HPDE6-E6E7 (cell line): Measurements from ENCODE around the gene PER1.
A peak's percentile ranks its signal among the peaks of the same experiment; 100 is the strongest.

ENCODE experiments used
- DNase-seq: peaks from one replicate; pipeline ENCODE4 v3.0.0; 2011; ENCODE audit warnings: missing footprints; ENCODE audit errors: extremely low spot score

Gene PER1

DNA sequence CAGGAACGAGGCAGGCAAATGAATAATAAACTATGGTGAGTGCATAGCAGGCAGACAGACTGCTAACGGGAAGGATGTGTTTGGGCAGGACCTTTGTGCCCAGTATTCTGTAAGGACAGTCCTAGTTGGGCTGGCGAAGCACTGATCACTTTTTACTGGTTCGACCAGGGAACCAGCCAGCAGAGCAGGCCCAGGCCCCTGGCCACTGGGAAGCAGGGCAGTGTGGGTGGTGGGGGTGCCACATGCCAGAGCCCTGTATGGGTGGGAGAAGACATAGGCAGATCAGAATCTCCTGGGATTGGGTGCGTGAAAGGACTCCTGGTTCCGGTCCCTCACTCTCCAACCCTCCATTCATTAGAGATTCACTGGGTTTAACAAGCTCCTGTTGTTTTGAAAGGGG, 14.5 kb upstream of the PER1 start:
- DNase-seq, result no peak

DNA sequence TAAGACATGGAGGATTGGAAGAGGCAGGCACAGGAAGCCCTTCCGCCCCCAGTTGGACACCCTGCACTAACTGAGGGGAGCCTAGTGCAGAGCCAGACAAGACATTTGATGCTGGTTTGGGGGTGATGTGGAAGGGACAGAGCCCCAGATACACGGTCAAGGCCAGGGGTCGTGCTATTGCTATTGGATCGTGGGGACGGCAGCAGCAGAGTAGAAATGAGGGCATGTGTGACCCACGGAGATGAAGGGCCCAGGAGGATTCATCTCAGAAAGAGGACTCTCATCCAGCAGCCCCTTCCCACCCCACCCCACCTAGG, 12.6 kb upstream of the PER1 start:
- no peak for DNase-seq

DNA sequence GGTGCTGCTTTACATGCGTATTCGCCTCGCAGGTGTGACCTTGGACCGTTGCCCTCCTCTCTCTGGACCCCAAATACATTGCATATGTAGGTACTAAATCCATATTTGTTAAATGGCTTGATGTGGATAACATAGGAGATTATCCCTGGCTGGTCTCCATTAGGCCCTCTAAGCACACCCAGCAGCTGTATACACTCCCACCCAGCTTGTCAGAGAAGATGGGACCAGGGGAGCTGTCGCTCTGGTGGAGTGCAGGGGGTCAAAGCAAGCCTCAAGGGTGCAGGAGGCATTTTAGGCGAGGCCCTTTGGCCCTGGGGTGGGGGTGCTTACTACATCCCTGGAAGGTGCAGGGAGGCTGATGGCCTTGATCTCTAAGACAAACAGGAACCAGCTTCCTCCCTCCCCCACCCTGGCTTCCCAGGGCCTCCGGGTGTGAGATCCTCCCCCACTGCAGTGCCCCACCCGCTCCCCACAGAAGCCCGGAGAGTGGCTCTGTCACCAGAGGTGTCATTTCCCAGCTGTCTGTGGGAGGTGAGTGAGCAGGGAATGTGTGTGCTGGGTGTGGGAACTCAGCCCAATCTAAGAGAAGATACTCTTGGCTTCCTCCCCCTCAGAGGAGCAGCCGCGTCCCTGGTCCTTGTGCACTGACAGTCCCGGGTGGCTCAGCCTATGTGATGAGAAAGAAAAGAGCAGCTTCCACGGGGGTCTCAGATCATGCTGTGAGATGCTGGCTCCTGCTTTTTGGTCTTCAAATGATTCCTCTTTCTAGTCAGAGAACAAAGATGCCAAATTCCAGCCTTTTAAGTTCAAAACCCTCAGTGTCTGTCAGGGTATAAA, 12.0 kb upstream of the PER1 start:
- no peak for DNase-seq

DNA sequence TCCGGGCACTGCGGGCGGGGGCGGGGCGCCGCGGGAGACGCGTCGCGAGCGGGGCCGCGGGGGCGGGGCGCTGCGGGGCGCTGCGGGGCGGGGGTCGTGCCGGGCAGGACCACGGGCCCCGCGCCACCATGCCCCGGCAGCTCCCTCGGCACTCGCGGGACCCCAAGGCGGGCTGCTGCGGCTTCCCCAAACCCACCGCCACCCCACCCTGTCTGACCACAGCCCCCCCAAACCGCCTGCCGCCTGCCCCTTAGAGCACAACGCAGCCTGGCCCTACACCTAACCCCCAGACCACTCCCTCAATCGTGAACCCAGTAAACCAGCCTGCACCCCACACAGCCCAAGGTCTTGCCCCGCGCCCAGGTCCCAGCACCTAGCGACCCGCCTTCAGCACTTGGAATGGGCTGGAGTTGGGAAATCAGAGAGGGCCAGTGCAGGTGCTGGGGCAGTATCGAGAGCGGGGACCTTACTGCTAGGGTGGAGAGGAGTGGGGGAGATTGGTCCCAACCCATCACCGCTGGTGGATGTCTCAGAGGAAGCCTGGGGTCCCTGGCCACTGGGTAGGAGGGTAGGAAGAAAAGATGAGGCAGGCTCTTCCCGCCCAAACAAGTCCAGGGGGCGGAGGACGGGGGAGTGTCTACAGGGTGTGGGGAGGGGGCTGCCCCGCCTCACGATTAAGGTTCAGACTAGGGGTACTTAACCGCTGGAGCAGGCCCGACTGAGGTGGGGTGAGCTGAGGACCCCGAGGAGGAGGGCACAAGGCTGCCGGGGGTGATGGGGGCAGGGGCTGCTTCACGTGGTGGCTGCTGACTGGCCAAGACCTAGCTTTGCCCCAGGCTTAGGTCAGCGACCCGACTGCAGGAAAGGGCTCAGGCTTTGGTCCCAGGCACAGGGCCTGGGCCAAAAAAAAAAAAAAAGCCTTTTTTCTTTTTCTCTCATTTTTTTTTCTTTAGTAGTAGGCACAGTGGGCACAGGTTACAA, 11.1 kb upstream of the PER1 start:
- DNase-seq, result no peak

DNA sequence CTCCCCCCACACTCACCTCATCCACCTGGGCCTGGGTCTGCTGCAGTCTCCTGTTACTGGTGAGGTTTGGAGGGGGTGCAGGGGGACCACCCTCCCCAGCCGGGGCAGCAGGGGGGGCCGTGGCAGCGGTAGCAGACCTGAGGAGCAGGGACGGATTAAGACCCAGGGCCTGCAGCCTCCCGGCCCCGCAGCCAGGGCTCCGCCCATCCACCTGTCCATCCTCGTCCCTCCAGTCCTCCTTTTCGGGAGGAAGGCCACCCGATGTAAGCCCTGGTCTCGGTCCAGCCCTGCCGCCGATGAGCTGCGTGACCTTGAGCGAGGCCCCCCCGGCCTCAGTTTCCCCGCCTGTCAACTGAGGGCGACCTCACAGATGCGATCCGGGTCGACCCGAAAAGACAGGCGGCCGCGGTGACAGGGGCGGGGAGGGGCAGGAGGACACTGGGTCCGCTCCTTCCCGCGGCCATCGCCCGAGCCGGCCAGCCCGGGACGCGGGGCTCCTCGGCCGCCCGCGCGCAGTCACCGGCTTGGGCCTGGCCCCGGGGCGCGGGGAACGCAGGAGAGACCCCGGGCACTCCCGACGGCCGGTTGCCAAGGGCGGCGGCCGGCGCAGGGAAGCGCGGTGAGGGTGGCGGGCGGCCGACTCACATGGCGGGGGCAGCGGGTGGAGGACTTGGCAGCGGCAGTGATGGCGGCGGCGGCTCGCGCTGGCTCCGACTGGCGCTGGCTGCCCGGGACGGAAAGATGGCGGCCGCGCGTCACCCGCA, 10.2 kb upstream of the PER1 start, which contains the start of gene VAMP2:
TSS of gene VAMP2 (minus strand) at position 716 of the 764 bp plus-strand sequence. CDS start at position 647, 69 bp downstream.
- no peak for DNase-seq

DNA sequence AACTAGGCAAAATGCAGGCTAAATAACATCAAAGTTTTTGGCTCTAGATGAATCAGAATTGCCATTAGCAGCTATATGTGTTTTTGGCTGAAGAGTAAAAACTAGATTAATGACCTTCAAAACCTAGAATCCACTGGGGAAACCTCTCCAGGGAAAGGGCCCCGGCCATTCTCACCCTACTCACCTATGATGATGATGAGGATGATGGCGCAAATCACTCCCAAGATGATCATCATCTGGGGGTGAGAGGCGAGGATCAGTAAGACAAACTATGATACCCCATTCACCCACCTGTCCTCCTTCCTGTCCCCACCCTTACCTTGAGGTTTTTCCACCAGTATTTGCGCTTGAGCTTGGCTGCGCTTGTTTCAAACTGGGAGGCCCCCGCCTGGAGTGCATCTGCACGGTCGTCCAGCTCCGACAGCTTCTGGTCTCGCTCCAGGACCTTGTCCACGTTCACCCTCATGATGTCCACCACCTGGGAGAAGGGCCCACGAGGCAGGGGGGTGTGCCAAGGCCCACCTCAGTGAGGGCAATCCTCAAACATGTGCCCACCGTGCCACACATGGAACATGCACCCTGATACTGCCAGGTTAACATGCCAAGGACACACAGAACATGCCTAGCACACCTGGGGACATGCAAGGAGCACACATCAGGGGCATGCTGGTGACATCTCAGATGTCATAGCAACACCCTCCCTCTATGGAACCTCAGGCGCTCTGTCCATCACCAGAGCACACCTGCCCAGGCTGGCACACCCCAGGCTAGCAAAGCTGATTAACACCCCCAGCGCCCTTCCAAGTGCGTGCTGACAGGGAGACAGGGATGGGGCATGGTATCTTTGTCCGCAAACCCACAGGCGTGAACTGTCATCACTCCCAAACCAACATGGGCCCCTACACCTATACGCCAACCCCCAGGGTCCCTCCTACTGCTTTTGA, 9.4 kb upstream of the PER1 start:
- DNase-seq, result no peak

DNA sequence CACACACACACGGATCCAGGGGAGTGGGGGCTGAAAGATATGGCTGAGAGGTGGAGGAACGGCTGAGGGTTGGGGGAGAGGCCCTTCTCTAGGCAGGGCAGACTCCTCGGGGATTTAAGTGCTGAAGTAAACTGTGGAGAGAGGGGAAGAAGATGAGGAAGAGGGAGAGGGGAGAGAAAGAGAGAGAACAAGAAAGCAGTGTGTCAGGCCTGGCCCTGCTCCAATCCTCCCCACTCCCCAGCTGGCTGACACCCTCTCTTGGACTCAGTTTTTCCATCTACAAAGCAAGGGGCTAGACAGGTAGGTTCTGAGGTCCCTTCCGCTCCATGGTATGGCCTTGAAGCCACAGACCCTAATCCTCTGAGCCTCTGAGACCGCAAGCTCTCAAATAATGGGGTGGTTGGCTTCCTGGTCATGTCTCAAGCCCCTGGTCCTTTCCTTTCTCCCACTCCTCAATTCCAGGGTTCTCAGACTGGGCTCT, 8.6 kb upstream of the PER1 start:
- no peak for DNase-seq

DNA sequence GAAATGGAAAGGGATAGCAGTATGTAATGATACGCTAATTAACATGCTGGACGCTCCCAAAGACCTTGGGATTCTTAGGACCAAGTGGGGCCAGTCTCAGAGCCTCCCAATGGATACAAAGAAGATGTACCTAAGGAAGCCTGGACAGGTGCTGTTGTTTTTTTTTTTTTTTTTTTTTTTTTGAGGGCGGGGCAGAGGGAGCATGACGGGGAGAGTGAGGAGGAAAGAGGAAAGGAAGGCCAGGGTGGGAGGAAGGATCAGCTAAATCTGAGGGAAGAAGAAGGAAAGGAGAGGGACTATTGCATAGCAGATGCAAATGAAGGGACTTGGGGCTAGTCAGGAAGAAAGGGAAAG, 8.0 kb upstream of the PER1 start:
- DNase-seq, result no peak

DNA sequence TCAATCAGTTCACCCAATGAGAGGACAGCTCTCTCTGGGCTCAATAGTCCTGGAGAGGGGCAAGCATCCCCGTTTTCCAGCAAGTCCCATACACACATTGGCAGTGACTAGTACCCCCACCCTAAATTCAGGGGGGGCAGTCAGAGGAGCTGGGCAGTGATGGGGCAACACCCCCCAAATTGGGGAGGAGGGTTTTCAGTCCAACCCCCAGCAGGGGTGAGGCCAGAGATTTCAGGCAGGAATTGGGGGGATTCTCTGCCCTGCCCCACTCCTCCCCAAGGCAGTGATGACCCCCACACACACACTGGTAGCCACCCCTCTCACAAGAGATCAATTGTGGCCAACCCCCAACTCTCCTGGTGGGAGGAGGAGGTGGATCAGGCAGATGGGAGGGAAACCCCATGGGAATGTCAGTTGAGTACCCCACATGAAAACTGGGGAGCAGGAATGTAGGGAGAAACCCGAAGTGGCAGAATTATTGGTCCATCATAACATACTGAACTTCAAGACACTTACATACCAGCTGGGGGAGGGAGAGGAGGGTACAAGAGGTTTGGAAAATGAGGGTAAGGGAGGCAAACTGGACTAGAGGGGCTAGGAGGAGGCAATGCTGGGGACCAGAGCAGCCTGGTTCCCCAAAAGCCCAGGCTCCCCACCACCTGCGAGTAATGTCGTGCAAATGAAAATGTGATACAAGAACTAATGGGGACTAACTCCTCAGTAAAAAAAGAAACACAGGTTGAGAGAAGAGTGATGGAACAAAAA, 7.4 kb upstream of the PER1 start:
- no peak for DNase-seq

DNA sequence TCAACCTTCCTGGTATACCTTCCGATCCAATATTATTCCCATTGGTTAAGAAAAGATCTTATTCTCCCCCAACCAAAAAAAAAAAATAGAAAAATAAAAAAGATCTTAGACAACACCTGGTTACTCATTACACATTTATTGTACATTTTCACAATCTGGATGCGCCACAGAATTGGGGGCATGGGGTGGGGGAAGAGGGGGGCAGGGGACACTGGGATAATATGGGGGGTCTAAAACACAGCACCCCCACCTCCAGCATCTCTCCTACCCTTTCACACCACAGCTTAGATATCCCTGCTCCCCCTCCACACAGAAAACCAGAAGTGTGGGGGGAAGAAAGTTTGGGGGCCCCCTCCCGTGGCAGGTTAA, 6.8 kb upstream of the PER1 start:
- no peak for DNase-seq

DNA sequence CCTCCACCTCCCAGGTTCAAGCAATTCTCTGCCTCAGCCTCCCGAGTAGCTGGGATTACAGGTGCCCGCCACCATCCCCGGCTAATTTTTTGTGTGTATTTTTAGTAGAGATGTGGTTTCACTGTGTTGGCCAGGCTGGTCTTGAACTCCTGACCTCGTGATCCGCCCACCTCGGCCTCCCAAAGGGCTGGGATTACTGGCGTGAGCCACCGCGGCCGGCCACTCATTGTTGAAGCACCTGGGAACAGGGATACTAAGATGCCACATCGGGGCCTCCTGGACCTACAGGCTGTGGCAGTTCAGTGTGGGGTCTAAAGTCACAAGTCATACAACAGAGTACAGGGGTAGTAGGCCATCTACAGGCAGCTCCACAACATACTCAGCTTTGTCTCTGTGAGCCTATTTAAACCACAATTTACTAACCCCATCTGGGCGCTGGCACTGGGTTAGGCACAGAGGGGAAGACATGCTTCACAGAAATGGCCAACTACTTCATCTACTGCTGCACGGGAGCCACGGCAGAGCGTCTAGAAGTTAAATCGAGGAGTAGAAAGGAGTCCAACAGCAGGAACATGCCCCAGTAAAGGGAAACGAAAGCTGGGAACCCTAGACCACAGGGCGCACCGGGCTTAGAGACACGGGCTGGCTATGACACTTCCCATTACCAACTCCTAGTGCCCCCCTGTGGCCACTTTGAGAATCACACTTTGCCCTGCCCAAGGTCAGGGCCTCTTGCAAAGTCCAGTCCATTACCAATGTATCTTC, 6.2 kb upstream of the PER1 start:
- DNase-seq, result peak; percentile 69

DNA sequence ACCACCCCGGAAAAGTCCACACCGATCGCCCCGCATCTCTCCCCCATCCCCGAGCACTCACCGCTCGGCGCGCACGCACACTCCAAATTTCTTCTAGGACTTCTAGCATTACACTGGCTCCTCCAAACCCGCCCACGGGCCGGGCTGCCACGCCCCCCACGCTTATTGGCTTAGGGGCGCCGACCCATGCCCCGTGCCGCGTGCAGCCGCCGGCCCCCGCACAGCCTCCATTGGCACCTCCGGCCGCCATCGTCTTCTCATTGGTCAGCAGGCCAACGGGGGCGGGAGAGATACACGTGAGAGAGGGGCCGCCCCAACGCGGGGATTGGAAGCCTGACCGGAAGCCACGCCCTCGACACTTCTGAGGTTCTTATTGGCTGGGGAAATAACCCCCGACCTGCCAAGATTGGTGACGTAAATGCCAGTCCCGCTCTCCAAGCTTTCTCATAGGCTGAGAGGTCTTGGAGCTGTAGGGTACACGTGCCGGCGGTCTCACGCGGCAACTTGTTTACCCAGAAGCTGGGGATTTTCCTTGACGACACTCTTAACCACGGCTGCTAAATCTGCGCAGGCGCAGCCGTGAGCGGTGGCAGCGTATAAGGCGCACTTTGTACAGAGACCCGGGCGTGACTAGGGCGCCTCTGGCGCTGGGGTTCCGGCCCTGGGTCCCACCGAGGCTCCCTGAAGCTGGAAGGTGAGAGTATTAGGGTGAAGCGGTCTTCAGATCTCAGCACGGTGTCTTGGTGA, 4.2 kb upstream of the PER1 start:
- peak; percentile 96 for DNase-seq

DNA sequence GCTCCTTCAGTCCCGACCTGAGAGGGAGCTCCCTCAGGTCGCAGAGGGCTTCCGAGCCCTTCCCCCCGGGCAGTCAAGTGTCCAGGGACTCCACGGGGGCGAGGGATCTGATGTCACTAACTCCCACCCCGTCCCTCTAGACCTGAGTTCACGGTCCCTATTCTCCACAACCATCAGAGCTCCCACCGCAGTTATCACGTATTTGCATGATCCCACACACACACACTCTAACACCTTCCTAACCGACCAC, 3.7 kb upstream of the PER1 start:
- DNase-seq, result no peak

DNA sequence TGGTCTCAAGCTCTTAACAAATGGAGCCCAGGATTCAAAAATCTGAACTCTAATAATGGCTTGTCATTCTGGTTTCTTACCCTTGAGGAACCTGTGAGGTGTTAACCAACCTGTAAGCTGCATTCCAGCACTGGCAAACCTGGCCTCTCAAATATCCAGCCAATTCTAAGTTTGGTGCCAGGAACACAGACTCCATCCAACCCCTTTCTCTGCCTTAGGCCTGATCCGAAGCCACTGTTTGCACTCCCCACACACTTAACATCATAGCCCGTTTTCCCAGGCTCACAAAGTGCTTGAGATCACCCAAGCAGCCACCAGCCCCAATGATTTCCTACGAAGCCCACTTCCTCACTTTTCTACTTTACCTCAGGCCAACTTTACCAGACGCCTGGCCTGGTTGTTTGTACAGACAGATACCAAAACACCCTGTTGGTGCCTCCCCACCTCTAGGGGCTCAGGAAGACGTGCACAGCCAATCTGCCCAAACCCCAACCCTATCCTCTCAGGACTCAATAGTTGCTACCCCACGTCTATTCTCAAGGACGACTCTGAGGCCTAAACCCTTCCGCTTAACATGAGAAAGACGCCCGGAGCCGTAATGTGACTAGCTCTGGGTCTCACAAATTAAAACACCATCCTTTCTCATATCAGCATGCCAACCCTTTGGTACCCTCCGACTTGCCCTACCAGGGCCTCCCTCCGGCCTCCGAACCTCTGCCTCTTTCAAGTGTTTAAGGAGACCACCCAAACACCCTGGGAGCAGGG, 3.2 kb upstream of the PER1 start:
- no peak for DNase-seq

DNA sequence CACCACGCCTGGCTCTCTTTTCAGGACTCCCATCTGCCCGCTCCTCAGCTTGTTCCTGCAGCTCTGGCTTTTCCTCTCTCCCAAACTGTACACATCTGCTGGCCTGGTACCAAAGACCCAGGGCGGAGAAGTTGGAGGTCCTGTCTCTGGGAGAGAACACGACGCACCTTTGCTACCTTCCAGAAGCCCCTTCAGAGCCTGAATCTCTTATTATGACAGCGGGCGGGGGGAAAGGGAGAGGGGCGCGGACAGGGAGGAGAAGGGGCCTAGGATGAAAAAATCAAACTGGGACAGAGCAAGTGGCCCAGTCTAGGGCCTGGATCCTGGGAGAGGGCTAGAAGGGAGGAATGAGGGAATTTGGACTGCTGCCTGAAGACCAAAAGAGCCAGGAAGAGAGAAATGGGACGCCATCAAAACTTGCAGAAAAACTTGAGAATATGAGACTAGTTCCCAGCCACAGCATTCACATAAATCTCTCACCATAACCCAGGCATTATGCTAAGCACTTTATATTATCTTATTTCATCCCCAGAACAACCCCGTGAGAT, 2.5 kb upstream of the PER1 start:
- no peak for DNase-seq

DNA sequence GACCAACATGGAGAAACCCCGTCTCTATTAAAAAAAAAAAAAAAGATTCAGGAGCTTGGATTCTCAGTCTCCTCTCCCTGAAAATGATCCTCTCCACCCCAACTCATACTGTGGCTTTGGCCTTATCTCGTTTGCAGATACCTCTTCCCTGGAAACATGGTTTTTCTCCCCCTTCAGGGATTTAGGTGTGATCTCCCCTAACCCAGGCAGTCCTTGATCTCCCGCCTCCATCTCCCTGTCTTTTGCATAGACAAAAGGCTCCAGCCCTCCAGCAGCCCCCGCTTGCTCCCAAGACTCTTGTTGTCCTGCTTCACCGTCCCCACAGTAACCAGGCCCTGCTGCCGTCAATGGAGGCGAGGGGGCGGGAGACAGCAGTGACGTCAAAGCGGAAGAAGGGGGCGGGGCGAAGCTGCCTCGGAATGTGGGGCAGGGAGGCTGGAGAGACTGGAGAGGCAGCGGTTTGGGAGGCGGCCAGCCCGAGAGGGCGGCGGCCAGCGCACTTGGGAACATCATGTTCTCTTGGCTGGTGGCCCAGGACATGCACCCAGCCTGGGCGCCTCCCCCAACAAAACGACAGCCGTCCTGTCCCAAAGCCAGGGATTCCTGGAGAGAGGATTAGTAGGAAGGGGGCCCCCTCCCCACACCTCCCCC, 1.9 kb upstream of the PER1 start:
- DNase-seq, result peak; percentile 67

DNA sequence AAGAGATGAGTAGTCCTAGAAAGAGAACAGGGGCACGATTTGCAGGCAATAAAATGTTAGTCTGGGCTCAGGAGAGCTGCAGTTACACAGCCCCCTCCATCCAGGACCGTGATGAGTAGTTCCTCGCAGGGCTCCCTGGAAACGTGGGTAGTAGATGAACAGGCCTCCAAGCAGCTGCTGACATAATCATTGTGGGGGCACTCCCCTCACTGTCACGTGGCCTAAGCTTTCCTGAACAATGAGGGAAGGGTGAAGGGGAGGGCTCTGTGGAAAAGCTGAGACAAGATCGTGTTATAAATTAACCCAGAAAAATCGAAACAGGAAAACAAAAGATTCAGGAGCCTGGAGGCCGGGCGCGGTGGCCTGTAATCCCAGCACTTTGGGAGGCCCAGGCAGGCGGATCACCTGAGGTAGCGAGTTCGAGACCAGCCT, 1.3 kb upstream of the PER1 start:
- DNase-seq, result peak; percentile 78
